ENCODE results near the gene CYB561A3. TPM values are rescaled to one million over a fixed set of nuclear protein-coding genes. Genes with fewer than 3 reads are reported as not detected.

CYB561A3 gene
- total and polyA plus RNA-seq, 2 experiments from 2014 or later = 31.5 to 37.2 TPM

DNA sequence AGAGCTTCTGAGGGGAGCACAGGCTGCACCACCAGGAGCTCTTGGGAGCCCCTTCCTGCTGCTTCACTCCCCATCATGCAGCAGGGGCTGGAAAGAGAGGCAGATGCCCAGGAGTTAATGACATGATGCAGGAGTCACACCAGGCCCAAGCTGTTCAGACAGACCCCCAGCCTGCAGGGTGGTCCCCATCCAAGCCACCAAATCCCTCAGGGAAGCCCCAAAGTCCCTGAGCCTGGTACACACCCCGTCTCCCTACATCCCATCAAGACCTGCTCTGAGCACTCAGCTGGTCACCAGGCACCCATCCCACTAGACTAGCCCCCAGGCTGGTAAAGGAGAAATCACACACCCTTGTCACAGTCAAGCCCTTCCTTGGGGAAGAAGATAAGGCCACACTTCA lies 11.3 kb downstream of the CYB561A3 start:
- H3K27me3 ChIP-seq = no peaks in the 10 kb centered on the region
- H3K27ac ChIP-seq = no peak overlapping the region
- H3K36me3 ChIP-seq (replicated peaks; ENCODE audit: insufficient read depth, low read depth) = no peaks in the 10 kb centered on the region
- no peaks in the 10 kb centered on the region for H4K20me1 ChIP-seq (ENCODE audit: insufficient read depth, poor library complexity, severe bottlenecking)
- TF ChIP-seq, protein P1, sequence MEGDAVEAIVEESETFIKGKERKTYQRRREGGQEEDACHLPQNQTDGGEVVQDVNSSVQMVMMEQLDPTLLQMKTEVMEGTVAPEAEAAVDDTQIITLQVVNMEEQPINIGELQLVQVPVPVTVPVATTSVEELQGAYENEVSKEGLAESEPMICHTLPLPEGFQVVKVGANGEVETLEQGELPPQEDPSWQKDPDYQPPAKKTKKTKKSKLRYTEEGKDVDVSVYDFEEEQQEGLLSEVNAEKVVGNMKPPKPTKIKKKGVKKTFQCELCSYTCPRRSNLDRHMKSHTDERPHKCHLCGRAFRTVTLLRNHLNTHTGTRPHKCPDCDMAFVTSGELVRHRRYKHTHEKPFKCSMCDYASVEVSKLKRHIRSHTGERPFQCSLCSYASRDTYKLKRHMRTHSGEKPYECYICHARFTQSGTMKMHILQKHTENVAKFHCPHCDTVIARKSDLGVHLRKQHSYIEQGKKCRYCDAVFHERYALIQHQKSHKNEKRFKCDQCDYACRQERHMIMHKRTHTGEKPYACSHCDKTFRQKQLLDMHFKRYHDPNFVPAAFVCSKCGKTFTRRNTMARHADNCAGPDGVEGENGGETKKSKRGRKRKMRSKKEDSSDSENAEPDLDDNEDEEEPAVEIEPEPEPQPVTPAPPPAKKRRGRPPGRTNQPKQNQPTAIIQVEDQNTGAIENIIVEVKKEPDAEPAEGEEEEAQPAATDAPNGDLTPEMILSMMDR (IDR thresholded peaks at IDR 0.05; ENCODE audit: poor library complexity) = no peak
- no peak for TF ChIP-seq EZH2phosphoT487 (IDR thresholded peaks at IDR 0.05; ENCODE audit: low read depth, severe bottlenecking, unreplicated experiment)
- no peak for TF ChIP-seq EZH2 (IDR thresholded peaks at IDR 0.05; ENCODE audit: borderline replicate concordance)
- no peak overlapping the region for H2AFZ ChIP-seq
- H3K4me2 ChIP-seq = no peak overlapping the region
- H3K9me2 ChIP-seq (replicated peaks; ENCODE audit: insufficient read depth) = no peaks in the 10 kb centered on the region
- WGBS (ENCODE audit: low lambda C conversion rate, missing lambda C conversion rate) = 91% methylated on average over 1 of the region's 1 CpG
- no peak overlapping the region for H3K4me3 ChIP-seq
- H3K4me1 ChIP-seq (ENCODE audit: insufficient read depth) = peaks cover 3% of the 10 kb centered on the region
- DNase-seq (ENCODE audit: low spot score) = no peak
- H3K79me2 ChIP-seq = no peaks in the 10 kb centered on the region
- no peaks in the 10 kb centered on the region for H3K9me3 ChIP-seq (ENCODE audit: low read depth)

DNA sequence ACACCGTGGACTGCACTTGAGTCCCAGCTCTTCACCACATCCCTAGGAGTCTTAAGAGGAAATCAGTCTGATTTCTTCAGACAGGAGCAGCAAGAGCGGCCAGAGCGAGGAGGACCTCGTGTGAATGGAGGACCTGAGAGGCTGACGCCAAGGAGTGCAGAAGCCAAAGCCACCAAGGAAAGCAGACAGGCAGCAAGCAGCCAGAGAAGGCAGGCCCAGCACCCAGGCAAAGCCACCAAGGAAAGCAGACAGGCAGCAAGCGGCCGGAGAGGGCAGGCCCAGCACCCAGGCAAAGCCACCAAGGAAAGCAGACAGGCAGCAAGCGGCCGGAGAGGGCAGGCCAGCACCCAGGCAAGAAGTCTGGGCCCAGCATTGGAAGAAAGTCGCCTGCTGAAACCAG lies 11.8 kb downstream of the CYB561A3 start:
- Histone ChIP-seq H3K4me1 (ENCODE audit: insufficient read depth) (peaks cover 3% of the 10 kb centered on the region), H3K9me3 (ENCODE audit: low read depth) (no peaks in the 10 kb centered on the region), H3K4me3 (no peak overlapping the region), H3K79me2 (no peaks in the 10 kb centered on the region), H4K20me1 (ENCODE audit: insufficient read depth, poor library complexity, severe bottlenecking) (no peaks in the 10 kb centered on the region), H3K9me2 (replicated peaks; ENCODE audit: insufficient read depth) (no peaks in the 10 kb centered on the region), H3K4me2 (no peak overlapping the region), H3K27me3 (no peaks in the 10 kb centered on the region), H2AFZ (no peak overlapping the region), H3K27ac (no peak overlapping the region), H3K36me3 (replicated peaks; ENCODE audit: insufficient read depth, low read depth) (no peaks in the 10 kb centered on the region)
- no peak for TF ChIP-seq EZH2phosphoT487 (IDR thresholded peaks at IDR 0.05; ENCODE audit: low read depth, severe bottlenecking, unreplicated experiment)
- TF ChIP-seq, protein P1 (IDR thresholded peaks at IDR 0.05; ENCODE audit: poor library complexity) = no peak
- no peak for TF ChIP-seq EZH2 (IDR thresholded peaks at IDR 0.05; ENCODE audit: borderline replicate concordance)
- 96% methylated on average over 10 of the region's 10 CpGs for WGBS (ENCODE audit: low lambda C conversion rate, missing lambda C conversion rate)
- no peak for DNase-seq (ENCODE audit: low spot score)

DNA sequence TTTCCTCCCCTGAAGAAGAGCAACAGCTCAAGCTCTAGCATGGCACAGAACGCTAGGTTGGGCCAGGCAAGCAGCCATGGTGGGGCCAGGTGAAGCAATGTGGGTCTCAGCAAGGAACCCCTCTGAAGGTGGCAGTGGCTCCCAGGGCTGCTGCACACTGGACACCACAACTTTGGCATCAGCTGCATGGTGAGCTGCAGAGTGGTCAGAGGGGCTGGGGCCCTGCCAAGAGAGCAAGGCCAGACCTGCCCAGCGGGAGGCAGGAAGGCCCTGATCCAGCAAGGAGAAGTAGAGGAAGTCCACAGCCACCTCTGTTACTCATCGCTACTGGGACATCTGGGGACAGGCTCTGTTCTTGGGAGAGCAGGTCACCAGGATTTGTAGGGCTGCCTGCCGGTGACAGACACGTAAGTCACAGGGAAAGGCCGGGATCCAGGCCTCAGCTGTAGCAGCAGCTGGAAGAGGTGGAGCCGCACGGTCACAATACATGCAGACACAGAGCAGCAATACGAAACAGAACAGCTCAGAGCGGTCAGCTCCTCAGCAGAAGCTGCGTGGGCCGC lies 12.4 kb downstream of the CYB561A3 start:
- Histone ChIP-seq H2AFZ (no peak overlapping the region), H3K36me3 (replicated peaks; ENCODE audit: insufficient read depth, low read depth) (no peaks in the 10 kb centered on the region), H3K4me2 (no peak overlapping the region), H3K27ac (no peak overlapping the region), H3K79me2 (no peaks in the 10 kb centered on the region), H3K9me2 (replicated peaks; ENCODE audit: insufficient read depth) (no peaks in the 10 kb centered on the region), H3K9me3 (ENCODE audit: low read depth) (no peaks in the 10 kb centered on the region), H3K27me3 (no peaks in the 10 kb centered on the region), H3K4me3 (no peak overlapping the region), H4K20me1 (ENCODE audit: insufficient read depth, poor library complexity, severe bottlenecking) (no peaks in the 10 kb centered on the region), H3K4me1 (ENCODE audit: insufficient read depth) (peaks cover 3% of the 10 kb centered on the region)
- WGBS (ENCODE audit: low lambda C conversion rate, missing lambda C conversion rate) = 94% methylated on average over 12 of the region's 12 CpGs
- DNase-seq (ENCODE audit: low spot score) = no peak
- TF ChIP-seq, protein P1 (IDR thresholded peaks at IDR 0.05; ENCODE audit: poor library complexity) = no peak
- TF ChIP-seq EZH2 (IDR thresholded peaks at IDR 0.05; ENCODE audit: borderline replicate concordance) = no peak
- TF ChIP-seq EZH2phosphoT487 (IDR thresholded peaks at IDR 0.05; ENCODE audit: low read depth, severe bottlenecking, unreplicated experiment) = no peak
